ENCODE data around the gene KCNQ1. TPM values are rescaled to one million over a fixed set of nuclear protein-coding genes. Genes with fewer than 3 reads are reported as not detected.

Gene KCNQ1
- total and polyA plus RNA-seq, 12 donors: 11.0 to 447 (median 320) TPM

GRCh38 chr11:2678396-2678795 is 233.6 kb downstream of the KCNQ1 start:
- no peak for DNase-seq
- H3K4me3 ChIP-seq: no peak overlapping the region
- intact Hi-C loops (cut with DNase I): no loop called here

GRCh38 chr11:2679011-2679676 is 234.3 kb downstream of the KCNQ1 start:
- Histone ChIP-seq H3K4me1 (replicated peaks in 1 of 2) (peaks cover 3 to 29% of the 10 kb centered on the region in 2 donors), H3K4me3 (no peak overlapping the region), H3K27me3 (no peaks in the 10 kb centered on the region), H3K36me3 (replicated peaks in 1 of 2) (no peaks in the 10 kb centered on the region), H3K9me3 (replicated peaks in 1 of 3) (no peaks in the 10 kb centered on the region), H3K27ac (no peak overlapping the region)
- TF ChIP-seq CTCF (IDR thresholded peaks at IDR 0.05): no peak
- TF ChIP-seq POLR2A (IDR thresholded peaks at IDR 0.05): no peak
- 95 to 99% (median 97%) methylated on average over 2 of the region's 2 CpGs for WGBS, 4 donors
- DNase-seq: peak in 1 of 7 donors; percentile 15
- intact Hi-C loops (cut with DNase I): no loop called here

More at GRCh38 chr11:2678396-2678795, 233.6 kb downstream of the KCNQ1 start:
- H3K36me3 ChIP-seq (replicated peaks in 1 of 2): no peaks in the 10 kb centered on the region
- H3K27me3 ChIP-seq: no peaks in the 10 kb centered on the region
- WGBS, 4 donors: 29 to 82% (median 53%) methylated on average over 1 of the region's 1 CpG
- no peaks in the 10 kb centered on the region for H3K9me3 ChIP-seq (replicated peaks in 1 of 3)
- H3K27ac ChIP-seq: no peak overlapping the region
- H3K4me1 ChIP-seq (replicated peaks in 1 of 2): peaks cover 6 to 37% of the 10 kb centered on the region in 2 donors
- TF ChIP-seq POLR2A (IDR thresholded peaks at IDR 0.05) (no peak), CTCF (IDR thresholded peaks at IDR 0.05) (no peak)

GRCh38 chr11:2681408-2682145 is 236.8 kb downstream of the KCNQ1 start:
- H3K36me3 ChIP-seq (replicated peaks in 1 of 2): no peaks in the 10 kb centered on the region
- intact Hi-C loops (cut with DNase I): no loop called here
- peaks cover 0 to 14% of the 10 kb centered on the region in 2 donors for H3K4me1 ChIP-seq (replicated peaks in 1 of 2)
- DNase-seq: peak in 3 of 7 donors; percentile 4 to 35 (median 5)
- 76 to 91% (median 82%) methylated on average over 5 of the region's 5 CpGs for WGBS, 4 donors
- no peaks in the 10 kb centered on the region for H3K27me3 ChIP-seq
- H3K27ac ChIP-seq: peak overlapping the region in 1 of 5 donors; percentile 36
- H3K4me3 ChIP-seq: no peak overlapping the region
- no peak for TF ChIP-seq POLR2A (IDR thresholded peaks at IDR 0.05)
- no peak for TF ChIP-seq CTCF (IDR thresholded peaks at IDR 0.05)
- no peaks in the 10 kb centered on the region for H3K9me3 ChIP-seq (replicated peaks in 1 of 3)

GRCh38 chr11:2683806-2684205 is 239.0 kb downstream of the KCNQ1 start:
- no peak overlapping the region for H3K4me3 ChIP-seq
- TF ChIP-seq POLR2A (IDR thresholded peaks at IDR 0.05) (no peak), CTCF (IDR thresholded peaks at IDR 0.05) (no peak)
- 77 to 83% (median 82%) methylated on average over 4 of the region's 4 CpGs for WGBS, 4 donors
- no peaks in the 10 kb centered on the region for H3K27me3 ChIP-seq
- intact Hi-C loops (cut with DNase I): no loop called here
- no peaks in the 10 kb centered on the region for H3K9me3 ChIP-seq (replicated peaks in 1 of 3)
- H3K27ac ChIP-seq: no peak overlapping the region
- H3K4me1 ChIP-seq (replicated peaks in 1 of 2): peaks cover 12 to 28% of the 10 kb centered on the region in 2 donors
- H3K36me3 ChIP-seq (replicated peaks in 1 of 2): no peaks in the 10 kb centered on the region
- DNase-seq: no peak

Measured in adrenal gland (tissue), 12 donors.